Heart left ventricle (tissue), 16 donors: ENCODE results near the gene TMTC3. TPM values are rescaled to one million over a fixed set of nuclear protein-coding genes. Genes with fewer than 3 reads are reported as not detected.

Experiments used
- ATAC-seq, 4 donors: fragments of 200-7000 bp; cut with Tn5 transposase; one replicate each; pipeline ENCODE4 v1.9.1; 2020 to 2022; ENCODE audit warnings: moderate library complexity in 4 of 4, mild to moderate bottlenecking in 3 of 4, moderate number of reproducible peaks in 1 of 4
- DNase-seq, 5 donors: peaks; one replicate each; pipeline ENCODE4 v3.0.0-alpha.2; 2020
- H3K27ac ChIP-seq, 12 donors: fragments of 200-600 bp; sonication (generic) in 4 of 12; one replicate each; pipeline versions ENCODE4 v1.5.0 to v1.8.0; 2016 to 2022; ENCODE audit warnings: mild to moderate bottlenecking in 2 of 12
- H3K27me3 ChIP-seq, 9 donors: fragments of 200-600 bp; sonication (generic) in 2 of 9; one replicate each; pipeline versions ENCODE4 v1.5.1 to v1.8.0; 2016 to 2022; ENCODE audit warnings: mild to moderate bottlenecking in 3 of 9
- H3K36me3 ChIP-seq, 9 donors: fragments of 200-600 bp; sonication (generic) in 2 of 9; one replicate each; pipeline versions ENCODE4 v1.5.0 to v1.8.0; 2018 to 2022; ENCODE audit warnings: mild to moderate bottlenecking in 2 of 9
- H3K4me1 ChIP-seq, 12 donors: fragments of 200-600 bp; sonication (generic) in 4 of 12; one replicate each; pipeline versions ENCODE4 v1.5.0 to v1.8.0; 2016 to 2022; ENCODE audit warnings: mild to moderate bottlenecking in 3 of 12
- H3K4me3 ChIP-seq, 12 donors: fragments of 200-600 bp; sonication (generic) in 4 of 12; one replicate each; pipeline versions ENCODE4 v1.5.0 to v1.8.0; 2017 to 2022; ENCODE audit warnings: mild to moderate bottlenecking in 9 of 12, moderate library complexity in 4 of 12
- H3K9me3 ChIP-seq, 12 donors: fragments of 200-600 bp; sonication (generic) in 4 of 12; one replicate each; pipeline versions ENCODE4 v1.5.0 to v1.8.0; 2016 to 2022; ENCODE audit warnings: mild to moderate bottlenecking in 1 of 12
- POLR2A ChIP-seq, 2 donors: fragments of 450-650 bp; IDR thresholded peaks; one replicate each; pipeline ENCODE4 v1.6.1; 2017; ENCODE audit warnings: antibody characterized with exemption in 2 of 2, mild to moderate bottlenecking in 2 of 2, moderate library complexity in 2 of 2
- WGBS, 4 donors: extraction: QIAGEN DNeasy Blood & Tissue Kit in 2 of 4; methylation state at CpG; one replicate each; pipeline versions ENCODE4 v1.1.5 to v1.1.7; 2013 to 2018; 5-methylcytosine and 5-hydroxymethylcytosine counted together
- intact Hi-C, 10 donors: fragments of 100-400 bp; cut with DNase I; formaldehyde crosslinking; loops; one replicate each; pipeline versions ENCODE4 v1.11.1 to v1.14.2; 2022
- polyA plus RNA-seq, 2 donors: library from polyadenylated mRNA; stranded (reverse); fragments of 200-250 nt; gene quantifications; one replicate each; pipeline ENCODE4 v1.2.3, GENCODE V29; 2013
- total RNA-seq, 9 donors: library from RNA; depleted of rRNA in 2 of 9; stranded (reverse); fragments of >200 nt in 2 of 9; fragmentation: NEBNext Ultra II Directional in 3 of 9; extraction: Animal tissue kit (Norgen Biotek cat#: 25700) in 3 of 9; gene quantifications; one replicate each; pipeline versions ENCODE4 v1.1.0 to v1.2.4, GENCODE V29; 2016 to 2023
- TF ChIP-seq, protein P1 (sequence below), 12 donors: fragments of 200-600 bp; sonication (generic) in 4 of 12; IDR thresholded peaks; one replicate each; pipeline versions ENCODE4 v1.5.0 to v1.8.0; 2018 to 2022; ENCODE audit warnings: antibody characterized with exemption in 12 of 12, mild to moderate bottlenecking in 5 of 12
- donor health status: ischemic (EF 13 %, LVEDD 7.1; RV severe dilation, severe dysfunction).
- donor health status: healthy with polysubstance abuse.
- donor health status: DM: no; HTN: yes; CAD: no.
- donor health status: DM: no; HTN: no; CAD: no.
- donor health status: ischemic (EF 25% LVEDD 6.9; RV normal size, moderate dysfunction).
- donor health status: ischemic (EF 25% LVEDD 5.7; RV mildly dilated, moderate dysfunction).
- donor health status: healthy.
- donor health status: DM: yes; HTN: yes; CAD: no.
- donor health status: ischemic (EF 35%, LVEDD 5.7; RV mildly dilated, moderate dysfunction).
- donor health status: nonischemic (EF 11% LVEDD 7.7; RV severe dilation, severe dysfunction).
- donor health status: DM: yes; HTN: yes; CAD: no.
- donor health status: PGD.
- donor health status: ischemic (EF 29% LVEDD 5.4; RV normal size, mild dysfunction).
- donor health status: nonischemic (EF 23%, LVEDD 6.1; RV moderate dilation, normal function).

The TMTC3 gene
- total and polyA plus RNA-seq, 11 donors: 1.2 to 13.8 (median 8.3) TPM

DNA sequence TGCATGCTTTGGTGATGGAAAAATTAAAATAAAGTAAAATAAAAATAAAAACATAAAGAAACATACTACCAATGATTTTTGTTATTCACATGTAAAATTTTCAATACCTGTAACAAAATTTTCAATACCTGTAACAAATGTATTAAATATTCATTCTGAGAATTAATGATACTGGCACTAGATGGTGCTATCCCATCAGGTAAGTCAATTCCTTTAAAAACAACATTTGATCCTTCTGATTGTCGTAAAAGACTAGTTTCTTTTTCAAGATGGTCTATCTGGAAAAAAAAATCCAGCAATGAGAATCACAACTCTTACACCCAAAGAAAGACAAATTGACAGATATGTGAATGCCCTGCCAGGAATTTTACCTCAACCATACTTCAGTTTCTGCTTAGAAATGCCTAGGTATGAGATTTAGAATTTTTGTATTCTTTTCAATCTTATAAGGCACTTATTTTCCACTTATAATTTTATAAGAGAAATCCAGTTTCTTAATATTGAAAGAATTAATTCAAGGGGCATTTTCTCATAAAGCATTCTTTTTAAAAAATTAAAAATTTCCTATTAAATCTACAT is 30.9 kb upstream of the TMTC3 start:
- Histone ChIP-seq H3K27me3 (no peaks in the 10 kb centered on the region), H3K36me3 (peaks cover 0 to 88% (median 65%) of the 10 kb centered on the region in 9 donors), H3K4me3 (peak overlapping the region in 6 of 12 donors; percentile 14 to 38 (median 20)), H3K4me1 (no peaks in the 10 kb centered on the region), H3K9me3 (no peaks in the 10 kb centered on the region), H3K27ac (no peak overlapping the region)
- 15 to 36% (median 20%) methylated on average over 1 of the region's 1 CpG for WGBS, 4 donors
- intact Hi-C loops: loop anchor here in 6 of 10 donors (5.0 to 10.0 kb wide), 2 partner anchors 881 to 884 kb away; no protein-coding TSS in a partner anchor
- no peak for TF ChIP-seq POLR2A (IDR thresholded peaks at IDR 0.05)
- TF ChIP-seq, protein P1, sequence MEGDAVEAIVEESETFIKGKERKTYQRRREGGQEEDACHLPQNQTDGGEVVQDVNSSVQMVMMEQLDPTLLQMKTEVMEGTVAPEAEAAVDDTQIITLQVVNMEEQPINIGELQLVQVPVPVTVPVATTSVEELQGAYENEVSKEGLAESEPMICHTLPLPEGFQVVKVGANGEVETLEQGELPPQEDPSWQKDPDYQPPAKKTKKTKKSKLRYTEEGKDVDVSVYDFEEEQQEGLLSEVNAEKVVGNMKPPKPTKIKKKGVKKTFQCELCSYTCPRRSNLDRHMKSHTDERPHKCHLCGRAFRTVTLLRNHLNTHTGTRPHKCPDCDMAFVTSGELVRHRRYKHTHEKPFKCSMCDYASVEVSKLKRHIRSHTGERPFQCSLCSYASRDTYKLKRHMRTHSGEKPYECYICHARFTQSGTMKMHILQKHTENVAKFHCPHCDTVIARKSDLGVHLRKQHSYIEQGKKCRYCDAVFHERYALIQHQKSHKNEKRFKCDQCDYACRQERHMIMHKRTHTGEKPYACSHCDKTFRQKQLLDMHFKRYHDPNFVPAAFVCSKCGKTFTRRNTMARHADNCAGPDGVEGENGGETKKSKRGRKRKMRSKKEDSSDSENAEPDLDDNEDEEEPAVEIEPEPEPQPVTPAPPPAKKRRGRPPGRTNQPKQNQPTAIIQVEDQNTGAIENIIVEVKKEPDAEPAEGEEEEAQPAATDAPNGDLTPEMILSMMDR (IDR thresholded peaks at IDR 0.05): peak; percentile 10 to 60 (median 38)
- no peak for DNase-seq
- no peak for ATAC-seq

DNA sequence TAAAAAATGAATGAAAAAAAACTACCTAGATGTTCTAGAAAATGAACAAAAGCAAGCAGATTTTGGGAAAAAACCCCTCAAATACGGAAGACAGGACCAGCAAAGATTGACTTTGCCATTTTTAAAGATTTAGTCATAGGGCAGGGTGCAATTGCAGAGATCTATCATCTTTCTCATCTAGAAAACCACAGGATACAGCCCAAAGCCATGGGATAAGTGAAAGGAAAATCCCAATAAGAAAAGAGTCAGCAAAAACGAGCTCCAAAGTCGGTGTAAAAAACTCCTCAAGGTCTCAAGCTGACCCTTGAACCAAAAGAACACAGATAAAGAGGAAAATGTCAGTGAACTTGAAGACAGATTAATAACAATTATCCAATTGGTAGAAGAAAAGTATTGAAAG is 28.2 kb upstream of the TMTC3 start:
- H3K27me3 ChIP-seq: no peaks in the 10 kb centered on the region
- ATAC-seq (no peak), DNase-seq (no peak)
- WGBS, 4 donors: 42 to 74% (median 50%) methylated on average over 3 of the region's 3 CpGs
- H3K27ac ChIP-seq: no peak overlapping the region
- intact Hi-C loops: loop anchor here in 6 of 10 donors (5.0 to 10.0 kb wide), 2 partner anchors 878 to 881 kb away; no protein-coding TSS in a partner anchor
- peaks cover 0 to 88% (median 65%) of the 10 kb centered on the region in 9 donors for H3K36me3 ChIP-seq
- no peak overlapping the region for H3K4me3 ChIP-seq
- no peak for TF ChIP-seq POLR2A (IDR thresholded peaks at IDR 0.05)
- TF ChIP-seq, protein P1 (IDR thresholded peaks at IDR 0.05): no peak
- H3K9me3 ChIP-seq: no peaks in the 10 kb centered on the region
- H3K4me1 ChIP-seq: no peaks in the 10 kb centered on the region

DNA sequence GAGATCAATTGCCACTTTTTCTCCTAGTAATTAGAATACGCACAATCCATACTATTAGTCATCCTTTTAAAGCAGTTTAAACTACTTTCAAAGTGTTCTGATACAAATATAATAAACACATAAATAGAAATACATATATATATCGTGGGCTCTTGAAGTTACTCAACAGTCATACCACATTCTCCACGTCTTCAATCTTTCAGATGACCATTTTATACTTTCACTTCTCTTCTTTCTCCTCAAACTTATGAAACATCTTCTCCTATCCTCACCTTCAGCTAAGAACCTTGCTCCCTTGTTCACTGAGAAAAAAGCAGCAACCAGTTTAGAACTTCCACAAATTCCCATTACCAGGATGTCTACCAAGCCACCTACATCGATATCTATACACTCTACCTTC is 19.4 kb upstream of the TMTC3 start:
- Histone ChIP-seq H3K27ac (no peak overlapping the region), H3K9me3 (no peaks in the 10 kb centered on the region), H3K27me3 (no peaks in the 10 kb centered on the region), H3K36me3 (peaks cover 0 to 98% (median 53%) of the 10 kb centered on the region in 9 donors), H3K4me3 (no peak overlapping the region), H3K4me1 (no peaks in the 10 kb centered on the region)
- TF ChIP-seq, protein P1 (IDR thresholded peaks at IDR 0.05): no peak
- TF ChIP-seq POLR2A (IDR thresholded peaks at IDR 0.05): no peak
- no peak for ATAC-seq
- DNase-seq: no peak
- 70 to 82% (median 72%) methylated on average over 4 of the region's 4 CpGs for WGBS, 4 donors
- intact Hi-C loops: loop anchor here in 1 of 10 donors (10.0 kb wide), 1 partner anchor 882 kb away; no protein-coding TSS in a partner anchor

DNA sequence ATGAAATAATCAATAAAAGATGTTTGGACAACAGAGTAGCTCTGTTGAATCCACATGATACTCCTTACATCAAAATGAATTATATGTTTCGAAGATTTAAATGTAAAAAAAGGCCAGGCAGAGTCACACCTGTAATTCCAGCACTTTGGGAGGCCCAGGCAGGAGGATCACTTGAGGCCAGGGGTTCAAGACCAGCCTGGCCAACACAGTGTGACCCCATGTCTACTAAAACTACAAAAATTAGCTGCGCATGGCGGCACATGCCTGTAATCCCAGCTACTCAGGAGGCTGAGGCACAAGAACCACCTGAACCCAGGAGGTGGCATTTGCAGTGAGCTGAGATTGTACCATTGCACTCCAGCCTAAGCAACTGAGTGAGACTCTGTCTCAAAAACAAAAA is 15.0 kb upstream of the TMTC3 start:
- Histone ChIP-seq H3K36me3 (peaks cover 0 to 83% (median 55%) of the 10 kb centered on the region in 9 donors), H3K4me3 (no peak overlapping the region), H3K9me3 (no peaks in the 10 kb centered on the region), H3K27me3 (no peaks in the 10 kb centered on the region), H3K4me1 (no peaks in the 10 kb centered on the region), H3K27ac (no peak overlapping the region)
- intact Hi-C loops: loop anchor here in 1 of 10 donors (10.0 kb wide), 1 partner anchor 878 kb away; no protein-coding TSS in a partner anchor
- TF ChIP-seq POLR2A (IDR thresholded peaks at IDR 0.05): no peak
- TF ChIP-seq, protein P1 (IDR thresholded peaks at IDR 0.05): no peak
- no peak for ATAC-seq
- no peak for DNase-seq
- 96 to 97% (median 97%) methylated on average over 3 of the region's 3 CpGs for whole genome bisulfite sequencing, 4 donors
